ENCODE measurements around the gene GTF2F2.

DNA sequence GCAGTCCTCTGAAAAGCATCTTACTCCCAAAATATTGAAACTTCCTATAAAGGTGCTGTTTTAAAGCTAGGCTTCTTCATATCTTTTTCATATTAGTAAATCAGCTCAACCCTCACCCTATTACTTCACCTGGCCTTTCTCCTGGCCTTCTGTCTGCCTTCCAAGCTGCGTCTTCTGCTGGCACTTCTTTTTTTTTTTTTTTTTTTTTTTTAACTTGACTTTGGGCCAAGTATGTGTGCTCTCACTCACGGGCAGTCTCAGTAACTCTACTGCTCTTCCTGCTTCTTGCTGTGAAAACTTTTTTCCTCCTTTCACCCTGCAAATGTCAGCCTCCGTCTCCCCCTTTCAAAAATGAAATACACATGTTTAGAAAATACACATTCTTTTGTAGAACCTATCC, 121.8 kb downstream of the GTF2F2 start:
- TF ChIP-seq CTCF (IDR thresholded peaks at IDR 0.05): no peak
- TF ChIP-seq EZH2 (IDR thresholded peaks at IDR 0.05; ENCODE audit: borderline replicate concordance, insufficient read depth, low read depth, low read length, poor library complexity, severe bottlenecking): no peak
